HG03342 (cell line): ENCODE data around the gene SLC39A13.
A peak's percentile ranks its signal among the peaks of the same experiment; 100 is the strongest.

Experiments used
- ATAC-seq: cut with Tn5 transposase; IDR thresholded peaks from one replicate; pipeline ENCODE4 v1.9.1; 2021; ENCODE audit warnings: mild to moderate bottlenecking, moderate library complexity; ENCODE audit not compliant: unreplicated experiment

The SLC39A13 gene

GRCh38 chr11:47449541-47449940, 41.2 kb downstream of the SLC39A13 start:
- no peak for ATAC-seq

- ATAC-seq = no peak
Measured at GRCh38 chr11:47451436-47451835, 43.0 kb downstream of the SLC39A13 start.

GRCh38 chr11:47451990-47452389, 43.6 kb downstream of the SLC39A13 start:
- no peak for ATAC-seq

- no peak for ATAC-seq
Measured at GRCh38 chr11:47453365-47453764, 45.0 kb downstream of the SLC39A13 start.

GRCh38 chr11:47454258-47454671, 45.9 kb downstream of the SLC39A13 start:
- peak; percentile 63 for ATAC-seq

GRCh38 chr11:47460571-47461235, 52.3 kb downstream of the SLC39A13 start:
- ATAC-seq = no peak

GRCh38 chr11:47461876-47462275, 53.5 kb downstream of the SLC39A13 start:
- ATAC-seq = no peak

- ATAC-seq = no peak
Measured at GRCh38 chr11:47464483-47464882, 56.1 kb downstream of the SLC39A13 start.
